ENCODE results near the gene CLASP2.

- TF ChIP-seq EZH2 (IDR thresholded peaks at IDR 0.05) (no peak), EZH2phosphoT487 (IDR thresholded peaks at IDR 0.05) (no peak)
- TF ChIP-seq, protein P1, sequence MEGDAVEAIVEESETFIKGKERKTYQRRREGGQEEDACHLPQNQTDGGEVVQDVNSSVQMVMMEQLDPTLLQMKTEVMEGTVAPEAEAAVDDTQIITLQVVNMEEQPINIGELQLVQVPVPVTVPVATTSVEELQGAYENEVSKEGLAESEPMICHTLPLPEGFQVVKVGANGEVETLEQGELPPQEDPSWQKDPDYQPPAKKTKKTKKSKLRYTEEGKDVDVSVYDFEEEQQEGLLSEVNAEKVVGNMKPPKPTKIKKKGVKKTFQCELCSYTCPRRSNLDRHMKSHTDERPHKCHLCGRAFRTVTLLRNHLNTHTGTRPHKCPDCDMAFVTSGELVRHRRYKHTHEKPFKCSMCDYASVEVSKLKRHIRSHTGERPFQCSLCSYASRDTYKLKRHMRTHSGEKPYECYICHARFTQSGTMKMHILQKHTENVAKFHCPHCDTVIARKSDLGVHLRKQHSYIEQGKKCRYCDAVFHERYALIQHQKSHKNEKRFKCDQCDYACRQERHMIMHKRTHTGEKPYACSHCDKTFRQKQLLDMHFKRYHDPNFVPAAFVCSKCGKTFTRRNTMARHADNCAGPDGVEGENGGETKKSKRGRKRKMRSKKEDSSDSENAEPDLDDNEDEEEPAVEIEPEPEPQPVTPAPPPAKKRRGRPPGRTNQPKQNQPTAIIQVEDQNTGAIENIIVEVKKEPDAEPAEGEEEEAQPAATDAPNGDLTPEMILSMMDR (IDR thresholded peaks at IDR 0.05), result no peak
Measured at GRCh38 chr3:33737146-33737545, 19.1 kb upstream of the CLASP2 start.

Measured in neural progenitor cell (in vitro differentiated cells).